Ovary (tissue), 9 donors: ENCODE data around the gene TNFRSF14. TPM values are rescaled to one million over a fixed set of nuclear protein-coding genes. Genes with fewer than 3 reads are reported as not detected.

Source experiments
- DNase-seq, 5 donors: peaks; one replicate each; pipeline ENCODE4 v3.0.0-alpha.2; 2019 to 2020
- H3K27ac ChIP-seq, 2 donors: fragments of 200-600 bp; one replicate each; pipeline versions ENCODE4 v1.5.1 to v1.8.0; 2019 to 2022
- H3K27me3 ChIP-seq: fragments of 200-600 bp; one replicate; pipeline ENCODE4 v1.8.0; 2022
- H3K36me3 ChIP-seq: fragments of 200-600 bp; sonication (generic); one replicate; pipeline ENCODE4 v1.5.1; 2019
- H3K4me1 ChIP-seq: one replicate; pipeline ENCODE4 v1.8.1; 2013; ENCODE audit warnings: mild to moderate bottlenecking, moderate library complexity; ENCODE audit not compliant: insufficient read depth
- H3K4me3 ChIP-seq: fragments of 200-600 bp; sonication (generic); one replicate; pipeline ENCODE4 v1.5.1; 2017
- H3K9me3 ChIP-seq, 2 donors: fragments of 200-600 bp in 1 of 2; sonication (generic) in 1 of 2; one replicate each; pipeline versions ENCODE4 v1.5.1 to v1.8.1; 2013 to 2019; ENCODE audit warnings: mild to moderate bottlenecking in 1 of 2, moderate library complexity in 1 of 2
- CTCF ChIP-seq, 3 donors: fragments of 450-650 bp in 2 of 3; fragments of 200-600 bp in 1 of 3; IDR thresholded peaks; one replicate each; pipeline versions ENCODE4 v1.5.1 to v1.8.0; 2016 to 2022; ENCODE audit warnings: antibody characterized with exemption in 3 of 3, mild to moderate bottlenecking in 1 of 3
- EP300 ChIP-seq: sonication (generic); formaldehyde crosslinking; IDR thresholded peaks from one replicate; pipeline ENCODE4 v1.6.1; 2017; ENCODE audit warnings: antibody characterized with exemption
- POLR2A ChIP-seq: fragments of 450-650 bp; IDR thresholded peaks from one replicate; pipeline ENCODE4 v1.6.1; 2017; ENCODE audit warnings: antibody characterized with exemption, mild to moderate bottlenecking, moderate library complexity
- WGBS, 3 donors: extraction: QIAGEN DNeasy Blood & Tissue Kit in 1 of 3; methylation state at CpG; one replicate each; pipeline versions ENCODE4 v1.1.5 to v1.1.7; 2013 to 2017; 5-methylcytosine and 5-hydroxymethylcytosine counted together
- intact Hi-C, 4 donors: fragments of 100-400 bp; cut with DNase I; formaldehyde crosslinking; loops; one replicate each; pipeline versions ENCODE4 v1.11.0 to v1.15.1; 2022 to 2023
- polyA plus RNA-seq, 2 donors: library from polyadenylated mRNA; stranded (reverse); fragments of 200-250 nt in 1 of 2; fragments of 350-450 nt in 1 of 2; fragmentation: Illumina TruSeq in 1 of 2; extraction: RNeasy Lipid Tissue Mini Kit (QIAGEN cat#74804) in 1 of 2; gene quantifications; one replicate each; pipeline ENCODE4 v1.2.3, GENCODE V29; 2013 to 2014
- total RNA-seq, 7 donors: library from RNA; depleted of rRNA in 2 of 7; stranded (reverse); fragments of >200 nt in 2 of 7; fragmentation: NEBNext Ultra II Directional in 3 of 7; extraction: Animal tissue kit (Norgen Biotek cat#: 25700) in 3 of 7; gene quantifications; one replicate each; pipeline versions ENCODE4 v1.1.0 to v1.2.4, GENCODE V29; 2016 to 2023
- donor health status: DM: no; HTN: no; CAD: no; lungs with moderate emphysema.
- donor health status: DM: no; HTN: no; CAD: no.
- donor health status: Bipolar disorder and iron deficiency.
- donor health status: DM: yes; HTN: yes; CAD: no.
- donor health status: DM: no; HTN: no; CAD: no.
- donor health status: DM: yes; HTN: yes; CAD: no.

Gene TNFRSF14
- total and polyA plus RNA-seq, 9 donors = 4.3 to 78.5 (median 57.6) TPM

- no peaks in the 10 kb centered on the region for H3K36me3 ChIP-seq
- H3K27ac ChIP-seq = no peak overlapping the region
- no peak for DNase-seq
- intact Hi-C loops = loop anchor here in 1 of 4 donors (10.0 kb wide), 1 partner anchor 1649 kb away; no protein-coding TSS in a partner anchor
- H3K4me3 ChIP-seq = no peak overlapping the region
- peaks cover 12% of the 10 kb centered on the region for H3K4me1 ChIP-seq
- WGBS, 3 donors = 78 to 82% (median 79%) methylated on average over 30 of the region's 30 CpGs
- H3K27me3 ChIP-seq = no peaks in the 10 kb centered on the region
- no peaks in the 10 kb centered on the region for H3K9me3 ChIP-seq
- TF ChIP-seq CTCF (IDR thresholded peaks at IDR 0.05) (no peak), EP300 (no peak)
These were observed 2.1 kb upstream of the TNFRSF14 start for GRCh38 chr1:2553871-2554620.

GRCh38 chr1:2554621-2555387 lies 1.4 kb upstream of the TNFRSF14 start:
- Histone ChIP-seq H3K27ac (no peak overlapping the region), H3K4me3 (no peak overlapping the region), H3K4me1 (peaks cover 12% of the 10 kb centered on the region), H3K9me3 (no peaks in the 10 kb centered on the region), H3K36me3 (no peaks in the 10 kb centered on the region), H3K27me3 (no peaks in the 10 kb centered on the region)
- WGBS, 3 donors = 50 to 58% (median 52%) methylated on average over 14 to 19 of the region's 19 CpGs
- intact Hi-C loops = loop anchor here in 2 of 4 donors (5.0 to 10.0 kb wide), 2 partner anchors 313 to 1650 kb away; no protein-coding TSS in a partner anchor
- peak in 2 of 5 donors; percentile 55 to 57 for DNase-seq
- TF ChIP-seq POLR2A (no peak), CTCF (IDR thresholded peaks at IDR 0.05) (peak in 1 of 3 donors; percentile 8)

- Histone ChIP-seq H3K9me3 (no peaks in the 10 kb centered on the region), H3K36me3 (no peaks in the 10 kb centered on the region), H3K4me1 (peaks cover 12% of the 10 kb centered on the region), H3K27ac (peak overlapping the region; percentile 82 to 88), H3K4me3 (peak overlapping the region; percentile 64), H3K27me3 (no peaks in the 10 kb centered on the region)
- intact Hi-C loops = loop anchor here in 2 of 4 donors (5.0 to 10.0 kb wide), 2 partner anchors 313 to 1651 kb away; no protein-coding TSS in a partner anchor
- 4 to 7% (median 4%) methylated on average over 20 to 26 of the region's 26 CpGs for WGBS, 3 donors
- TF ChIP-seq EP300 = peak; percentile 56
- peak; percentile 78 for TF ChIP-seq POLR2A
- no peak for TF ChIP-seq CTCF (IDR thresholded peaks at IDR 0.05)
- peak; percentile 78 to 89 (median 83) for DNase-seq
These were observed 416 bp upstream of the TNFRSF14 start for GRCh38 chr1:2555634-2556276.
